Peyer's patch (tissue), 4 donors: ENCODE measurements around the gene CEP63. TPM values are rescaled to one million over a fixed set of nuclear protein-coding genes. Genes with fewer than 3 reads are reported as not detected.

Experiments
- DNase-seq, 3 donors: peaks; one replicate each; pipeline ENCODE4 v3.0.0-alpha.2; 2017 to 2019
- H3K27ac ChIP-seq, 4 donors: fragments of 200-600 bp; sonication (generic); one replicate each; pipeline ENCODE4 v1.5.1; 2016 to 2019
- H3K27me3 ChIP-seq, 2 donors: fragments of 200-600 bp; sonication (generic); one replicate each; pipeline ENCODE4 v1.5.1; 2019
- H3K36me3 ChIP-seq, 3 donors: fragments of 200-600 bp; sonication (generic); one replicate each; pipeline ENCODE4 v1.5.1; 2016 to 2019
- H3K4me1 ChIP-seq, 4 donors: fragments of 200-600 bp; sonication (generic); one replicate each; pipeline ENCODE4 v1.5.1; 2016 to 2019
- H3K4me3 ChIP-seq, 4 donors: fragments of 200-600 bp; sonication (generic); 1 replicate in 3 of 4; 2 replicates in 1 of 4; pipeline ENCODE4 v1.5.1; 2016 to 2019; ENCODE audit warnings: mild to moderate bottlenecking in 1 of 4
- H3K9me3 ChIP-seq, 4 donors: fragments of 200-600 bp; sonication (generic); one replicate each; pipeline ENCODE4 v1.5.1; 2016 to 2019; ENCODE audit warnings: mild to moderate bottlenecking in 1 of 4
- CTCF ChIP-seq, 6 experiments: fragments of 450-650 bp in 4 of 6; fragments of 200-600 bp in 2 of 6; sonication (generic) in 1 of 6; IDR thresholded peaks; one replicate each; pipeline ENCODE4 v1.5.1; 2017 to 2019; ENCODE audit warnings: antibody characterized with exemption in 6 of 6, mild to moderate bottlenecking in 3 of 6, moderate library complexity in 1 of 6
- POLR2A ChIP-seq, 2 donors: fragments of 450-650 bp; IDR thresholded peaks; one replicate each; pipeline ENCODE4 v1.5.1; 2017; ENCODE audit warnings: antibody characterized with exemption in 2 of 2, mild to moderate bottlenecking in 2 of 2, moderate library complexity in 2 of 2
- total RNA-seq, 4 donors: library from RNA; depleted of rRNA; stranded (reverse); fragments of >200 nt; gene quantifications; one replicate each; pipeline ENCODE4 v1.1.0, GENCODE V29; 2016

CEP63 gene
- total RNA-seq, 4 donors from 2014 or later, result 13.3 to 67.7 (median 19.6) TPM

- no peaks in the 10 kb centered on the region for H3K27me3 ChIP-seq
These were observed 17.3 kb upstream of the CEP63 start for GRCh38 chr3:134468519-134468918.

GRCh38 chr3:134471521-134472193, 14.2 kb upstream of the CEP63 start:
- no peak overlapping the region for H3K4me3 ChIP-seq
- DNase-seq, result no peak
- H3K27ac ChIP-seq, result no peak overlapping the region

More at GRCh38 chr3:134468519-134468918, 17.3 kb upstream of the CEP63 start:
- Histone ChIP-seq H3K4me3 (no peak overlapping the region), H3K4me1 (peaks cover 0 to 9% (median 0%) of the 10 kb centered on the region in 4 donors), H3K27ac (no peak overlapping the region), H3K36me3 (no peaks in the 10 kb centered on the region), H3K9me3 (no peaks in the 10 kb centered on the region)
- TF ChIP-seq CTCF (IDR thresholded peaks at IDR 0.05) (no peak), POLR2A (IDR thresholded peaks at IDR 0.05) (no peak)
- no peak for DNase-seq

GRCh38 chr3:134472831-134473230, 13.0 kb upstream of the CEP63 start:
- H3K4me1 ChIP-seq, result no peaks in the 10 kb centered on the region
- DNase-seq, result no peak
- no peaks in the 10 kb centered on the region for H3K9me3 ChIP-seq
- TF ChIP-seq POLR2A (IDR thresholded peaks at IDR 0.05) (no peak), CTCF (IDR thresholded peaks at IDR 0.05) (no peak)
- H3K4me3 ChIP-seq, result no peak overlapping the region
- H3K27me3 ChIP-seq, result no peaks in the 10 kb centered on the region
- H3K36me3 ChIP-seq, result peaks cover 0 to 18% (median 0%) of the 10 kb centered on the region in 3 donors
- no peak overlapping the region for H3K27ac ChIP-seq

More at GRCh38 chr3:134471521-134472193, 14.2 kb upstream of the CEP63 start:
- Histone ChIP-seq H3K4me1 (no peaks in the 10 kb centered on the region), H3K36me3 (peaks cover 0 to 6% (median 0%) of the 10 kb centered on the region in 3 donors), H3K9me3 (no peaks in the 10 kb centered on the region), H3K27me3 (no peaks in the 10 kb centered on the region)
- TF ChIP-seq POLR2A (IDR thresholded peaks at IDR 0.05) (no peak), CTCF (IDR thresholded peaks at IDR 0.05) (no peak)

GRCh38 chr3:134473868-134474546, 11.8 kb upstream of the CEP63 start:
- no peaks in the 10 kb centered on the region for H3K27me3 ChIP-seq
- no peaks in the 10 kb centered on the region for H3K9me3 ChIP-seq
- H3K4me1 ChIP-seq, result no peaks in the 10 kb centered on the region
- peak in 2 of 3 donors; percentile 73 to 92 for DNase-seq
- no peak overlapping the region for H3K4me3 ChIP-seq
- no peak overlapping the region for H3K27ac ChIP-seq
- peaks cover 0 to 29% (median 0%) of the 10 kb centered on the region in 3 donors for H3K36me3 ChIP-seq
- TF ChIP-seq POLR2A (IDR thresholded peaks at IDR 0.05), result no peak
- peak; percentile 50 to 92 (median 86) for TF ChIP-seq CTCF (IDR thresholded peaks at IDR 0.05)

- H3K36me3 ChIP-seq, result peaks cover 0 to 36% (median 0%) of the 10 kb centered on the region in 3 donors
- no peaks in the 10 kb centered on the region for H3K9me3 ChIP-seq
- no peak overlapping the region for H3K4me3 ChIP-seq
- H3K27me3 ChIP-seq, result no peaks in the 10 kb centered on the region
- no peaks in the 10 kb centered on the region for H3K4me1 ChIP-seq
- no peak overlapping the region for H3K27ac ChIP-seq
- no peak for TF ChIP-seq CTCF (IDR thresholded peaks at IDR 0.05)
- TF ChIP-seq POLR2A (IDR thresholded peaks at IDR 0.05), result no peak
- no peak for DNase-seq
These were observed 10.9 kb upstream of the CEP63 start for GRCh38 chr3:134474956-134475355.
